Hindlimb muscle (tissue), 1 donor: ENCODE measurements around the gene PLCG2. TPM values are rescaled to one million over a fixed set of nuclear protein-coding genes. Genes with fewer than 3 reads are reported as not detected.
"Not testable (repeated sequence)": the region's sequence is repeated elsewhere in the genome, so short reads cannot be mapped to it uniquely, and the experiment has no call there.

Experiments used
- DNase-seq: peaks from one replicate; pipeline ENCODE4 v3.0.0-alpha.2; 2013
- polyA plus RNA-seq: library from polyadenylated mRNA; unstranded; fragments of 120-200 nt; gene quantifications from one replicate; pipeline ENCODE4 v1.2.1, GENCODE V29; 2013; ENCODE audit not compliant: insufficient read length

The PLCG2 gene
- polyA plus RNA-seq, 1 donor = 8.8 TPM

GRCh38 chr16:81942007-81942601 is 163.0 kb downstream of the PLCG2 start:
- no peak for DNase-seq

- no peak for DNase-seq
Observed at GRCh38 chr16:81945665-81946064, 166.6 kb downstream of the PLCG2 start.

- DNase-seq = no peak
Observed at GRCh38 chr16:81946206-81946605, 167.1 kb downstream of the PLCG2 start.

- DNase-seq = no peak
Observed at GRCh38 chr16:81951564-81951963, 172.5 kb downstream of the PLCG2 start.

- no peak for DNase-seq
Observed at GRCh38 chr16:81956213-81956948, 177.3 kb downstream of the PLCG2 start.

GRCh38 chr16:81964808-81965207 is 185.7 kb downstream of the PLCG2 start:
- no peak for DNase-seq

GRCh38 chr16:81967358-81967757 is 188.3 kb downstream of the PLCG2 start:
- no peak for DNase-seq

GRCh38 chr16:81971853-81972252 is 192.8 kb downstream of the PLCG2 start:
- no peak for DNase-seq

GRCh38 chr16:81973737-81974136 is 194.6 kb downstream of the PLCG2 start:
- DNase-seq = no peak

GRCh38 chr16:81975637-81976036 is 196.5 kb downstream of the PLCG2 start:
- no peak for DNase-seq

GRCh38 chr16:81977335-81977942 is 198.3 kb downstream of the PLCG2 start:
- not testable (repeated sequence) for DNase-seq

GRCh38 chr16:81987121-81987520 is 208.0 kb downstream of the PLCG2 start:
- DNase-seq = no peak

- no peak for DNase-seq
Observed at GRCh38 chr16:81987706-81988105, 208.6 kb downstream of the PLCG2 start.

- no peak for DNase-seq
Observed at GRCh38 chr16:81992859-81993258, 213.8 kb downstream of the PLCG2 start.

GRCh38 chr16:81994485-81994884 is 215.4 kb downstream of the PLCG2 start:
- no peak for DNase-seq

- DNase-seq = no peak
Observed at GRCh38 chr16:81995651-81996050, 216.6 kb downstream of the PLCG2 start.

- peak; percentile 82 for DNase-seq
Observed at GRCh38 chr16:81996664-81997509, 217.8 kb downstream of the PLCG2 start.

GRCh38 chr16:81997738-81998137 is 218.6 kb downstream of the PLCG2 start:
- DNase-seq = no peak

- no peak for DNase-seq
Observed at GRCh38 chr16:82002831-82003230, 223.7 kb downstream of the PLCG2 start.

GRCh38 chr16:82004601-82005000 is 225.5 kb downstream of the PLCG2 start:
- no peak for DNase-seq

- no peak for DNase-seq
Observed at GRCh38 chr16:82005027-82005830, 226.1 kb downstream of the PLCG2 start.

GRCh38 chr16:82006036-82006435 is 226.9 kb downstream of the PLCG2 start:
- DNase-seq = no peak
